ENCODE data around the gene KRT84. TPM values are rescaled to one million over a fixed set of nuclear protein-coding genes. Genes with fewer than 3 reads are reported as not detected.

KRT84 gene
- total RNA-seq, 1 experiment from 2014 or later: not detected

- no peaks in the 10 kb centered on the region for H3K79me2 ChIP-seq (ENCODE audit: insufficient read depth, low read length)
- intact Hi-C loops (cut with micrococcal nuclease): loop anchor here (5.0 kb wide), 1 partner anchor 234 kb away; no protein-coding TSS in a partner anchor
- no peaks in the 10 kb centered on the region for H3K36me3 ChIP-seq (ENCODE audit: control insufficient read depth in 1 of 2, insufficient read depth in 2 of 2, low read length in 2 of 2)
- H2AFZ ChIP-seq (ENCODE audit: low read depth, low read length, poor library complexity, severe bottlenecking): no peak overlapping the region
- H4K20me1 ChIP-seq (ENCODE audit: insufficient read depth): no peaks in the 10 kb centered on the region
- ChIA-PET RAD21 (ENCODE audit: low non-redundant PET in 1 of 2, low total read pairs in 2 of 2, uncharacterized antibody in 2 of 2, unreplicated experiment in 2 of 2) (no interaction called here), CTCF (interaction anchor here (1.0 to 4.0 kb wide), 10 partner anchors 9 to 509 kb away, joined by 3 to 57 read pairs (median 13); no protein-coding TSS in a partner anchor), POLR2A (no interaction called here)
- H3K27ac ChIP-seq (ENCODE audit: low read depth, low read length): no peak overlapping the region
- peaks cover 0 to 10% of the 10 kb centered on the region in 2 experiments; a peak in 1 of 4 replicates for H3K9me3 ChIP-seq (ENCODE audit: control insufficient read depth in 1 of 2, insufficient read depth in 1 of 2, low read depth in 1 of 2, low read length in 2 of 2)
- no peaks in the 10 kb centered on the region for H3K9me2 ChIP-seq (ENCODE audit: insufficient read depth)
- no TSS peak for BruUV-seq (replicated peaks)
- no peak overlapping the region for H3K4me3 ChIP-seq (replicated peaks in 1 of 2; ENCODE audit: low read depth in 1 of 2, low read length in 2 of 2)
- DNase-seq (ENCODE audit: low read depth, low spot score): no peak
- no peaks in the 10 kb centered on the region for H3K27me3 ChIP-seq (ENCODE audit: insufficient read depth, low read length)
- H3K9ac ChIP-seq (ENCODE audit: low read length): no peak overlapping the region
- TF ChIP-seq CEBPB (IDR thresholded peaks at IDR 0.05; ENCODE audit: low read depth): no peak
- TF ChIP-seq SIN3A (IDR thresholded peaks at IDR 0.05; ENCODE audit: low read depth): no peak
- no peak for TF ChIP-seq EZH2 (IDR thresholded peaks at IDR 0.05)
- TF ChIP-seq RAD21 (IDR thresholded peaks at IDR 0.05; ENCODE audit: low read depth): no peak
- no peak for TF ChIP-seq ELF1 (IDR thresholded peaks at IDR 0.05; ENCODE audit: borderline replicate concordance, low read depth)
- TF ChIP-seq ZNF274 (IDR thresholded peaks at IDR 0.05; ENCODE audit: low read depth, low read length): no peak
- H3K4me2 ChIP-seq (ENCODE audit: low read length): no peak overlapping the region
- peaks cover 0 to 2% of the 10 kb centered on the region in 2 experiments; a peak in 1 of 4 replicates for H3K4me1 ChIP-seq (ENCODE audit: control insufficient read depth in 1 of 2, insufficient read depth in 2 of 2, low read length in 2 of 2)
- ATAC-seq: no peak
Observed at GRCh38 chr12:52370926-52371608, 14.4 kb downstream of the KRT84 start.

- ChIA-PET CTCF (interaction anchor here (1.2 to 4.0 kb wide), 2 partner anchors 8 to 501 kb away, joined by 5 to 21 read pairs; no protein-coding TSS in a partner anchor), POLR2A (no interaction called here), RAD21 (ENCODE audit: low non-redundant PET in 1 of 2, low total read pairs in 2 of 2, uncharacterized antibody in 2 of 2, unreplicated experiment in 2 of 2) (no interaction called here)
- TF ChIP-seq YY1 (IDR thresholded peaks at IDR 0.05; ENCODE audit: extremely low read depth, insufficient replicate concordance, low read depth, low read length) (no peak), MAX (IDR thresholded peaks at IDR 0.05) (no peak), SRF (IDR thresholded peaks at IDR 0.05; ENCODE audit: low read depth) (no peak), ATF3 (IDR thresholded peaks at IDR 0.05) (no peak), ZNF274 (IDR thresholded peaks at IDR 0.05; ENCODE audit: low read depth, low read length) (no peak), JUND (IDR thresholded peaks at IDR 0.05) (no peak), TCF7L2 (IDR thresholded peaks at IDR 0.05; ENCODE audit: borderline replicate concordance, extremely low read depth, insufficient read depth, insufficient read length) (no peak), RAD21 (IDR thresholded peaks at IDR 0.05; ENCODE audit: low read depth) (no peak), SIN3A (IDR thresholded peaks at IDR 0.05; ENCODE audit: low read depth) (no peak), CBX3 (IDR thresholded peaks at IDR 0.05; ENCODE audit: low read depth) (no peak), ZFX (IDR thresholded peaks at IDR 0.05) (no peak), POLR2AphosphoS5 (IDR thresholded peaks at IDR 0.05; ENCODE audit: low read depth, low read length) (no peak), EZH2 (IDR thresholded peaks at IDR 0.05) (no peak), SP1 (IDR thresholded peaks at IDR 0.05; ENCODE audit: low read depth) (no peak), CEBPB (IDR thresholded peaks at IDR 0.05; ENCODE audit: low read depth) (no peak), POLR2A (IDR thresholded peaks at IDR 0.05; ENCODE audit: borderline replicate concordance, extremely low read depth, insufficient read depth, insufficient read length) (no peak), EZH2phosphoT487 (IDR thresholded peaks at IDR 0.05; ENCODE audit: borderline replicate concordance) (no peak)
- no peak overlapping the region for H3K9ac ChIP-seq (ENCODE audit: low read length)
- H3K4me1 ChIP-seq (ENCODE audit: control insufficient read depth in 1 of 2, insufficient read depth in 2 of 2, low read length in 2 of 2): peaks cover 0 to 2% of the 10 kb centered on the region in 2 experiments; a peak in 1 of 4 replicates
- H3K36me3 ChIP-seq (ENCODE audit: control insufficient read depth in 1 of 2, insufficient read depth in 2 of 2, low read length in 2 of 2): no peaks in the 10 kb centered on the region
- no peak overlapping the region for H3K4me3 ChIP-seq (replicated peaks in 1 of 2; ENCODE audit: low read depth in 1 of 2, low read length in 2 of 2)
- BruUV-seq (replicated peaks): no TSS peak
- ATAC-seq (no peak), DNase-seq (ENCODE audit: low read depth, low spot score) (no peak)
- peaks cover 0 to 10% of the 10 kb centered on the region in 2 experiments; a peak in 1 of 4 replicates for H3K9me3 ChIP-seq (ENCODE audit: control insufficient read depth in 1 of 2, insufficient read depth in 1 of 2, low read depth in 1 of 2, low read length in 2 of 2)
- H3K79me2 ChIP-seq (ENCODE audit: insufficient read depth, low read length): no peaks in the 10 kb centered on the region
- no peaks in the 10 kb centered on the region for H3K9me2 ChIP-seq (ENCODE audit: insufficient read depth)
- H2AFZ ChIP-seq (ENCODE audit: low read depth, low read length, poor library complexity, severe bottlenecking): no peak overlapping the region
- no peaks in the 10 kb centered on the region for H3K27me3 ChIP-seq (ENCODE audit: insufficient read depth, low read length)
- no peak overlapping the region for H3K27ac ChIP-seq (ENCODE audit: low read depth, low read length)
- no peak overlapping the region for H3K4me2 ChIP-seq (ENCODE audit: low read length)
- no peaks in the 10 kb centered on the region for H4K20me1 ChIP-seq (ENCODE audit: insufficient read depth)
- intact Hi-C loops (cut with micrococcal nuclease): loop anchor here (5.0 kb wide), 1 partner anchor 233 kb away; no protein-coding TSS in a partner anchor
Observed at GRCh38 chr12:52369809-52370208, 15.6 kb downstream of the KRT84 start.

Measured in HCT116 (cell line).